Activated CD4-positive, alpha-beta T cell treated with anti-CD3 and anti-CD28 coated beads, Interleukin-2, amount 10 ng/mL, durations not matched to agents 7 days and 5 days (primary cell): ENCODE data around the gene PCDHGA7. TPM values are rescaled to one million over a fixed set of nuclear protein-coding genes. Genes with fewer than 3 reads are reported as not detected.
"Not testable (repeated sequence)": the region's sequence is repeated elsewhere in the genome, so short reads cannot be mapped to it uniquely, and the experiment has no call there.

ENCODE experiments used
- CTCF ChIA-PET: fragments of 350-600 bp; sonication (Branson Sonifier 250); formaldehyde crosslinking; loops from one replicate; lab custom pipeline; 2021; ENCODE audit warnings: antibody characterized with exemption; lab: Charles Lee
- POLR2A ChIA-PET: fragments of 350-600 bp; sonication (Branson Sonifier 250); formaldehyde crosslinking; loops from one replicate; lab custom pipeline; 2021; ENCODE audit warnings: antibody characterized with exemption; lab: Charles Lee
- DNase-seq: peaks from one replicate; pipeline ENCODE4 v3.0.0-alpha.2; 2020
- H3K27ac Mint-ChIP-seq: one replicate; pipeline ENCODE4 v1.8.0; 2021; ENCODE audit warnings: mild to moderate bottlenecking, moderate library complexity, mixed read lengths
- H3K27me3 Mint-ChIP-seq: one replicate; pipeline ENCODE4 v1.8.0; 2021; ENCODE audit warnings: mixed read lengths
- H3K36me3 Mint-ChIP-seq: one replicate; pipeline ENCODE4 v1.8.0; 2021; ENCODE audit warnings: low read depth, mixed read lengths
- H3K4me1 Mint-ChIP-seq: one replicate; pipeline ENCODE4 v1.8.0; 2021; ENCODE audit warnings: mixed read lengths
- H3K4me3 Mint-ChIP-seq: one replicate; pipeline ENCODE4 v1.8.0; 2021; ENCODE audit warnings: mild to moderate bottlenecking, moderate library complexity, mixed read lengths
- H3K9me3 Mint-ChIP-seq: one replicate; pipeline ENCODE4 v1.8.0; 2021; ENCODE audit warnings: mixed read lengths
- total RNA-seq, 2 experiments: library from RNA; stranded (reverse); gene quantifications; one replicate each; pipeline ENCODE4 v1.2.3, GENCODE V29; 2021

PCDHGA7 gene
- total RNA-seq, 2 experiments from 2014 or later, result not detected

DNA sequence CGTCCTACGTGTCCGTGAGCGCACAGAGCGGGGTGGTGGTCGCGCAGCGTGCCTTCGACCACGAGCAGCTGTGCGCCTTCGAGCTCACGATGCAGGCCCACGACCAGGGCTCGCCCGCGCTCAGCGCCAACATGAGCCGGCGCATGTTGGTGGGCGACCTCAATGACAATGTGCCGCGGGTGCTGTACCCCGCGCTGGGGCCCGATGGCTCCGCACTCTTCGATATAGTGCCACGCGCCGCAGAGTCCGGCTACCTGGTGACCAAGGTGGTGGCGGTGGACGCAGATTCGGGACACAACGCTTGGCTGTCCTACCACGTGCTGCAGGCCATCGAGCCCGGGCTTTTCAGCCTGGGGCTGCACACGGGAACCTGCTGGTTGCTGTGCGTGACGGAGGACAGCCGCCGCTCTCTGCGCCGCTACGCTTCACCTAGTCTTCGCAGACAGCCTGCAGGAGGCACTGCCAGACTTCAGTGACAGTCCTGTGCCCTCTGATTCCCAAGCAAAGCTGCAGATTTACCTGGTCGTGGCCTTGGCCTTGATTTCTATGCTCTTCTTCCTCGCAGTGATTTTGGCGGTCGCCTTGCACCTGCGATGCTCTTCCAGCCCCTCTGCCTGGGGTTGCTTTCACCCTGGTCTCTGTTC is 45.4 kb downstream of the PCDHGA7 start:
- Mint-ChIP-seq H3K27ac (no peak overlapping the region), H3K27me3 (peaks cover 48% of the 10 kb centered on the region), H3K4me1 (peaks cover 11% of the 10 kb centered on the region), H3K4me3 (no peak overlapping the region), H3K36me3 (peaks cover 13% of the 10 kb centered on the region), H3K9me3 (peaks cover 29% of the 10 kb centered on the region)
- ChIA-PET CTCF (interaction anchor here (1.8 kb wide), 1 partner anchor 130 kb away, joined by 4 read pairs; no protein-coding TSS in a partner anchor), POLR2A (no interaction called here)
- DNase-seq, result no peak

DNA sequence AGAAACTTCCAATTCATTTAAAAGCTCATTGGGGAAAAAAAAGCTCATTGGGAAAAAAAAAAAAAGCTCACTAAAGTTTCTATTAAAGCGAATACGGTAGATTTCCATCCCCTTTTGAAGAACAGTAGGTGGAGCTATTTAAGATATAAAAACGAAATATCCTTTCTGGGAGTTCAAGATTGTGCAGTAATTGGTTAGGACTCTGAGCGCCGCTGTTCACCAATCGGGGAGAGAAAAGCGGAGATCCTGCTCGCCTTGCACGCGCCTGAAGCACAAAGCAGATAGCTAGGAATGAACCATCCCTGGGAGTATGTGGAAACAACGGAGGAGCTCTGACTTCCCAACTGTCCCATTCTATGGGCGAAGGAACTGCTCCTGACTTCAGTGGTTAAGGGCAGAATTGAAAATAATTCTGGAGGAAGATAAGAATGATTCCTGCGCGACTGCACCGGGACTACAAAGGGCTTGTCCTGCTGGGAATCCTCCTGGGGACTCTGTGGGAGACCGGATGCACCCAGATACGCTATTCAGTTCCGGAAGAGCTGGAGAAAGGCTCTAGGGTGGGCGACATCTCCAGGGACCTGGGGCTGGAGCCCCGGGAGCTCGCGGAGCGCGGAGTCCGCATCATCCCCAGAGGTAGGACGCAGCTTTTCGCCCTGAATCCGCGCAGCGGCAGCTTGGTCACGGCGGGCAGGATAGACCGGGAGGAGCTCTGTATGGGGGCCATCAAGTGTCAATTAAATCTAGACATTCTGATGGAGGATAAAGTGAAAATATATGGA is 48.0 kb downstream of the PCDHGA7 start, which contains the start of gene PCDHGA12:
PCDHGA12 (plus strand) TSS at position 176 of the 782 bp plus-strand sequence; CDS start at position 429, 253 bp downstream.
- peak within 1 kb of the TSS; percentile 80 for H3K27ac Mint-ChIP-seq
- H3K4me1 Mint-ChIP-seq, result peaks cover 11% of the 10 kb centered on the region
- peaks cover 16% of the 10 kb centered on the region for H3K36me3 Mint-ChIP-seq
- peaks cover 39% of the 10 kb centered on the region for H3K27me3 Mint-ChIP-seq
- POLR2A ChIA-PET, result no interaction called here
- H3K9me3 Mint-ChIP-seq, result peaks cover 31% of the 10 kb centered on the region
- peak within 1 kb of the TSS; percentile 59 for H3K4me3 Mint-ChIP-seq
- peak; percentile 39 for DNase-seq
- CTCF ChIA-PET, result interaction anchor here (0.6 to 3.3 kb wide), 20 partner anchors 10 to 201 kb away, joined by 3 to 22 read pairs (median 4); partner anchors contain the start of genes PCDHGA10, PCDHGA11, PCDHGB6 and PCDHGB7

DNA sequence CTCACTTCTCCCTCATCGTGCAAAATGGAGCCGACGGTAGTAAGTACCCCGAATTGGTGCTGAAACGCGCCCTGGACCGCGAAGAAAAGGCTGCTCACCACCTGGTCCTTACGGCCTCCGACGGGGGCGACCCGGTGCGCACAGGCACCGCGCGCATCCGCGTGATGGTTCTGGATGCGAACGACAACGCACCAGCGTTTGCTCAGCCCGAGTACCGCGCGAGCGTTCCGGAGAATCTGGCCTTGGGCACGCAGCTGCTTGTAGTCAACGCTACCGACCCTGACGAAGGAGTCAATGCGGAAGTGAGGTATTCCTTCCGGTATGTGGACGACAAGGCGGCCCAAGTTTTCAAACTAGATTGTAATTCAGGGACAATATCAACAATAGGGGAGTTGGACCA is 48.7 kb downstream of the PCDHGA7 start:
- CTCF ChIA-PET, result interaction anchor here (0.7 to 3.3 kb wide), 9 partner anchors 10 to 133 kb away, joined by 3 to 22 read pairs (median 6); partner anchors contain the start of genes PCDHGA10, PCDHGA11, PCDHGB6 and PCDHGB7
- peaks cover 37% of the 10 kb centered on the region for H3K27me3 Mint-ChIP-seq

DNA sequence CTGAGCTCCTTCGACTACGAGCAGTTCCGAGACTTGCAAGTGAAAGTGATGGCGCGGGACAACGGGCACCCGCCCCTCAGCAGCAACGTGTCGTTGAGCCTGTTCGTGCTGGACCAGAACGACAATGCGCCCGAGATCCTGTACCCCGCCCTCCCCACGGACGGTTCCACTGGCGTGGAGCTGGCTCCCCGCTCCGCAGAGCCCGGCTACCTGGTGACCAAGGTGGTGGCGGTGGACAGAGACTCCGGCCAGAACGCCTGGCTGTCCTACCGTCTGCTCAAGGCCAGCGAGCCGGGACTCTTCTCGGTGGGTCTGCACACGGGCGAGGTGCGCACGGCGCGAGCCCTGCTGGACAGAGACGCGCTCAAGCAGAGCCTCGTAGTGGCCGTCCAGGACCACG is 49.8 kb downstream of the PCDHGA7 start:
- CTCF ChIA-PET, POLR2A ChIA-PET, DNase-seq, H3K27ac Mint-ChIP-seq: not testable (repeated sequence)
- Mint-ChIP-seq H3K27me3 (peaks cover 37% of the 10 kb centered on the region), H3K36me3 (peaks cover 16% of the 10 kb centered on the region), H3K4me3 (peak overlapping the region; percentile 59), H3K9me3 (peaks cover 26% of the 10 kb centered on the region), H3K4me1 (peaks cover 11% of the 10 kb centered on the region)

More for the DNA sequence above, 48.7 kb downstream of the PCDHGA7 start:
- POLR2A ChIA-PET, result no interaction called here
- H3K36me3 Mint-ChIP-seq, result peaks cover 16% of the 10 kb centered on the region
- DNase-seq, result no peak
- H3K4me3 Mint-ChIP-seq, result peak overlapping the region; percentile 59
- H3K9me3 Mint-ChIP-seq, result peaks cover 31% of the 10 kb centered on the region
- peak overlapping the region; percentile 80 for H3K27ac Mint-ChIP-seq
- H3K4me1 Mint-ChIP-seq, result peaks cover 11% of the 10 kb centered on the region

DNA sequence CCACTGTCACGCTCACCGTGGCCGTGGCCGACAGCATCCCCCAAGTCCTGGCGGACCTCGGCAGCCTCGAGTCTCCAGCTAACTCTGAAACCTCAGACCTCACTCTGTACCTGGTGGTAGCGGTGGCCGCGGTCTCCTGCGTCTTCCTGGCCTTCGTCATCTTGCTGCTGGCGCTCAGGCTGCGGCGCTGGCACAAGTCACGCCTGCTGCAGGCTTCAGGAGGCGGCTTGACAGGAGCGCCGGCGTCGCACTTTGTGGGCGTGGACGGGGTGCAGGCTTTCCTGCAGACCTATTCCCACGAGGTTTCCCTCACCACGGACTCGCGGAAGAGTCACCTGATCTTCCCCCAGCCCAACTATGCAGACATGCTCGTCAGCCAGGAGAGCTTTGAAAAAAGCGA is 50.2 kb downstream of the PCDHGA7 start:
- POLR2A ChIA-PET, H3K27ac Mint-ChIP-seq, DNase-seq, H3K4me3 Mint-ChIP-seq, CTCF ChIA-PET: not testable (repeated sequence)
- H3K36me3 Mint-ChIP-seq, result peaks cover 16% of the 10 kb centered on the region
- peaks cover 37% of the 10 kb centered on the region for H3K27me3 Mint-ChIP-seq
- peaks cover 26% of the 10 kb centered on the region for H3K9me3 Mint-ChIP-seq
- H3K4me1 Mint-ChIP-seq, result peaks cover 11% of the 10 kb centered on the region

- no peak for DNase-seq
- H3K4me1 Mint-ChIP-seq, result peaks cover 11% of the 10 kb centered on the region
- H3K27me3 Mint-ChIP-seq, result peaks cover 33% of the 10 kb centered on the region
- ChIA-PET POLR2A (no interaction called here), CTCF (interaction anchor here (0.7 kb wide), 1 partner anchor 158 kb away, joined by 4 read pairs; no protein-coding TSS in a partner anchor)
- no peak overlapping the region for H3K4me3 Mint-ChIP-seq
- no peak overlapping the region for H3K27ac Mint-ChIP-seq
- H3K9me3 Mint-ChIP-seq, result peaks cover 21% of the 10 kb centered on the region
- peaks cover 16% of the 10 kb centered on the region for H3K36me3 Mint-ChIP-seq
Observed at GRCh38 chr5:141434006-141434405, 51.5 kb downstream of the PCDHGA7 start.

Other genes with a start within 250 kb of the PCDHGA7 start
- gene PCDHB5, start 247.5 kb upstream of the PCDHGA7 start, total RNA-seq, result not detected
- not detected for gene PCDHB6, start 232.7 kb upstream of the PCDHGA7 start, total RNA-seq
- not detected for gene PCDHB7, start 210.1 kb upstream of the PCDHGA7 start, total RNA-seq
- gene PCDHB8, start 205.0 kb upstream of the PCDHGA7 start, total RNA-seq, result not detected
- not detected for gene PCDHB16, start 200.4 kb upstream of the PCDHGA7 start, total RNA-seq
- gene PCDHB9, start 195.6 kb upstream of the PCDHGA7 start, total RNA-seq, result not detected
- not detected for gene PCDHB10, start 190.4 kb upstream of the PCDHGA7 start, total RNA-seq
- gene PCDHB11, start 183.1 kb upstream of the PCDHGA7 start, total RNA-seq, result not detected
- gene PCDHB12, start 174.0 kb upstream of the PCDHGA7 start, total RNA-seq, result not detected
- gene PCDHB13, start 168.8 kb upstream of the PCDHGA7 start, total RNA-seq, result not detected
- gene PCDHB14, start 159.4 kb upstream of the PCDHGA7 start, total RNA-seq, result not detected
- gene PCDHB15, start 137.3 kb upstream of the PCDHGA7 start, total RNA-seq, result not detected
- gene SLC25A2, start 78.7 kb upstream of the PCDHGA7 start, total RNA-seq, result under 1 TPM; 0.42 to 0.52 TPM
- 10 to 100 TPM; 62.1 to 63.3 TPM for gene TAF7, start 62.0 kb upstream of the PCDHGA7 start, total RNA-seq
- under 1 TPM; 0.04 to 0.05 TPM for gene PCDHGA1, start 52.2 kb upstream of the PCDHGA7 start, total RNA-seq
- gene PCDHGA2, start 44.0 kb upstream of the PCDHGA7 start, total RNA-seq, result not detected
- not detected for gene PCDHGA3, start 38.9 kb upstream of the PCDHGA7 start, total RNA-seq
- gene PCDHGB1, start 32.6 kb upstream of the PCDHGA7 start, total RNA-seq, result not detected
- gene PCDHGA4, start 27.7 kb upstream of the PCDHGA7 start, total RNA-seq, result not detected
- gene PCDHGB2, start 22.7 kb upstream of the PCDHGA7 start, total RNA-seq, result under 1 TPM; 0.08 to 0.10 TPM
- gene PCDHGA5, start 18.6 kb upstream of the PCDHGA7 start, total RNA-seq, result under 1 TPM in 1 of 2 experiments, not detected in 1; 0.05 TPM
- under 1 TPM in 1 of 2 experiments, not detected in 1; 0.12 TPM for gene PCDHGB3, start 12.5 kb upstream of the PCDHGA7 start, total RNA-seq
- not detected for gene PCDHGA6, start 8.9 kb upstream of the PCDHGA7 start, total RNA-seq
- not detected for gene PCDHGB4, start 5.0 kb downstream of the PCDHGA7 start, total RNA-seq
- gene PCDHGA8, start 9.9 kb downstream of the PCDHGA7 start, total RNA-seq, result not detected
- not detected for gene PCDHGB5, start 15.2 kb downstream of the PCDHGA7 start, total RNA-seq
- gene PCDHGA9, start 20.0 kb downstream of the PCDHGA7 start, total RNA-seq, result not detected
- under 1 TPM in 1 of 2 experiments, not detected in 1; 0.04 TPM for gene PCDHGB6, start 25.3 kb downstream of the PCDHGA7 start, total RNA-seq
- gene PCDHGA10, start 30.2 kb downstream of the PCDHGA7 start, total RNA-seq, result not detected
- under 1 TPM in 1 of 2 experiments, not detected in 1; 0.07 TPM for gene PCDHGB7, start 34.9 kb downstream of the PCDHGA7 start, total RNA-seq
- gene PCDHGA11, start 38.3 kb downstream of the PCDHGA7 start, total RNA-seq, result not detected
- not detected for gene PCDHGA12, start 47.8 kb downstream of the PCDHGA7 start, total RNA-seq
- gene PCDHGC3, start 93.2 kb downstream of the PCDHGA7 start, total RNA-seq, result not detected
- gene PCDHGC4, start 102.3 kb downstream of the PCDHGA7 start, total RNA-seq, result not detected
- gene PCDHGC5, start 106.3 kb downstream of the PCDHGA7 start, total RNA-seq, result not detected
- gene DIAPH1, start 236.3 kb downstream of the PCDHGA7 start, total RNA-seq, result 100 to 1,000 TPM; 297 to 302 TPM